ENCODE data around the gene RFX7.

Gene RFX7

DNA sequence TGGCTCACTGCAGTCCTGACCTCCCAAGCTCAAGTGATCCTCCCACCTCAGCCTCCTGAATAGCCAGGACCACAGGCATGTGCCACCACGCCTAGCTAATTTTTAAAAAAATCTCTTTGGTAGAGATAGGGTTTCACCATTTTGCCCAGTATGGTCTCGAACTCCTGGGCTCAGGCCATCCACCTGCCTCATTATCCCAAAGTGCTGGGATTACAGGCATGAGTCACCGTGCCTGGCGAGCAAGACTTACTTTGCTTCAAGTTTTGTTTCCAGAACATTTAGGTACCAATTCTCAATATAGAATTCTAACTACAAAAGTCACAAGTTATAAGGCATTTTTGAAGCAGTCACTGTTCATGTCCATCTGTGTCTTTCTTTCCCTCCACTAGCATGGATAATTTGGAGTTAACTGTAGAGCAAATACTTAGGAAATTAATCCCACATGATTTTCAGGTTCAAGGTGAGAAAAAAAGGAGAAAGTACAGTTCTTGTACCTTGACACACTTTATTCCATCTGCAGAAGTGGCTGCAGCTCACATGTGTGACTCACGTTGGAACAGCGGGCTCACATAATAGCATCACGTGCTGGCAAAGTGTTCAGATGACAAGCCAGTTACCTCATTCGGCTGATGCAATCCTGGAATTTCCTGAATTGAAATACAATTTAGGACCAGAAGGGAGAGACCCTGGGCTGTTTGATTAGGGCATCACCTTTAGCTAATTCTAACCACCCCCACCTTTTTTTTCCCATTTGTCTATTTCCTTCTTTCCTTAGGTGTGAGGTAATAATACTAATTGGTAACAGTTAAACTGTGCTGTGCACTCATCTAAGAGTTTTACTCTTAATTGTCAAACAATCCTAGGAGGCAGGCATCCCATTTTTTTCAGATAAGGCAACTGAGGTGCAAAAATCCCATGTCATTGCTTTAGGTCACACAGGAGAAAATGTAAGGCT, 203.3 kb downstream of the RFX7 start:
- DNase-seq (ENCODE audit: insufficient read length) (no peak), FAIRE-seq (no peak)
- TF ChIP-seq POLR2A (IDR thresholded peaks at IDR 0.05; ENCODE audit: low read depth, low read length) (no peak), POLR2AphosphoS5 (IDR thresholded peaks at IDR 0.05; ENCODE audit: low read depth, low read length) (no peak), TAF1 (IDR thresholded peaks at IDR 0.05; ENCODE audit: borderline replicate concordance, low read depth, low read length) (no peak)

DNA sequence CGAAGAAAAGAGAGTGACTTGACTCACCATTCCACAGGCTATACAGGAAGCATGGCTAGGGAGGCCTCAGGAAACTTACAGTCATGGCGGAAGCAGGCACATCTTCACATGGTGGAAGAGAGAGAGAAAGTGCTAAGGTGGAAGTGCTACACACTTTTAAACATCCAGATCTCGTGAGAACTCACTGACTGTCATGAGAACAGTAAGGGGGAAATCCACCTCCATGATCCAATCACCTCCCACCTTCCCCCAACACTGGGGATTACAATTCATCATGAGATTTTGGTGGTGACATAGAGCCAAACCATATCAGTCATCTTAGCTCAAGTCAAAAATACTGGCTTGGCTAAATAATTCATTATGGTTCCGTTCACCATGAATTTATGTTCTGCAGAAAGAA, 205.0 kb downstream of the RFX7 start:
- DNase-seq (ENCODE audit: insufficient read length) (no peak), FAIRE-seq (no peak)
- TF ChIP-seq POLR2AphosphoS5 (IDR thresholded peaks at IDR 0.05; ENCODE audit: low read depth, low read length) (no peak), POLR2A (IDR thresholded peaks at IDR 0.05; ENCODE audit: low read depth, low read length) (no peak), TAF1 (IDR thresholded peaks at IDR 0.05; ENCODE audit: borderline replicate concordance, low read depth, low read length) (no peak)

- DNase-seq (ENCODE audit: insufficient read length) (no peak), FAIRE-seq (no peak)
- no peak for TF ChIP-seq TAF1 (IDR thresholded peaks at IDR 0.05; ENCODE audit: borderline replicate concordance, low read depth, low read length)
- TF ChIP-seq POLR2A (IDR thresholded peaks at IDR 0.05; ENCODE audit: low read depth, low read length), result no peak
- TF ChIP-seq POLR2AphosphoS5 (IDR thresholded peaks at IDR 0.05; ENCODE audit: low read depth, low read length), result no peak
These were observed 205.7 kb downstream of the RFX7 start for GRCh38 chr15:56038015-56038414.

Data from GM12892 (cell line).